ENCODE results near the gene RBBP8NL.

RBBP8NL gene

GRCh38 chr20:62470001-62470400 lies 42.7 kb upstream of the RBBP8NL start:
- TF ChIP-seq YY1 (IDR thresholded peaks at IDR 0.05; ENCODE audit: low read depth): no peak
- TF ChIP-seq EP300 (IDR thresholded peaks at IDR 0.05; ENCODE audit: borderline replicate concordance): no peak
- no peak for TF ChIP-seq ZBTB7A (IDR thresholded peaks at IDR 0.05; ENCODE audit: low read depth)
- TF ChIP-seq CREB1 (IDR thresholded peaks at IDR 0.05; ENCODE audit: low read depth): no peak
- TF ChIP-seq, protein P1, sequence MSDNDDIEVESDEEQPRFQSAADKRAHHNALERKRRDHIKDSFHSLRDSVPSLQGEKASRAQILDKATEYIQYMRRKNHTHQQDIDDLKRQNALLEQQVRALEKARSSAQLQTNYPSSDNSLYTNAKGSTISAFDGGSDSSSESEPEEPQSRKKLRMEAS (IDR thresholded peaks at IDR 0.05): no peak

DNA sequence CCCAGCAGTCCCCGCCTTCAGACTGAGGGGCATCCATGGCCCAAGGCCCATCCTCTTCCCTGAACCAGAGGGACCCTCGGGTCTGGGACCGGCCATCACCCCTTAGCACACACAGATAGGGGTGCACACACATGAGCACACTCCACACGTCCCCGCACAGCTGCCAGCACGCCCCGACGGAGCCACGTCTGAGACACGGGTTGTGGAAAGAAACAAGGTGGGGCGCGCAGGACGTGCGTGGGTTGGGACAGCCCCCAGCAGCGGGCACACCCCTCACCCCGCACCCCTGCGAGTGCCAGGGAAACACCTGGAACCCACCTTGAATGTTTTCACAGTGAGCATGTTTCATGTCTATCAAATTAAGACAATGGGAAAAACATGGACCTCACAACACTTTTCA lies 42.0 kb upstream of the RBBP8NL start:
- TF ChIP-seq TEAD4 (IDR thresholded peaks at IDR 0.05) (no peak), RAD21 (IDR thresholded peaks at IDR 0.05; ENCODE audit: low read depth) (no peak), ZBTB7A (IDR thresholded peaks at IDR 0.05; ENCODE audit: low read depth) (no peak), EP300 (IDR thresholded peaks at IDR 0.05; ENCODE audit: borderline replicate concordance) (no peak), CREB1 (IDR thresholded peaks at IDR 0.05; ENCODE audit: low read depth) (no peak), TAF1 (IDR thresholded peaks at IDR 0.05; ENCODE audit: low read depth) (no peak)
- TF ChIP-seq, protein P2, sequence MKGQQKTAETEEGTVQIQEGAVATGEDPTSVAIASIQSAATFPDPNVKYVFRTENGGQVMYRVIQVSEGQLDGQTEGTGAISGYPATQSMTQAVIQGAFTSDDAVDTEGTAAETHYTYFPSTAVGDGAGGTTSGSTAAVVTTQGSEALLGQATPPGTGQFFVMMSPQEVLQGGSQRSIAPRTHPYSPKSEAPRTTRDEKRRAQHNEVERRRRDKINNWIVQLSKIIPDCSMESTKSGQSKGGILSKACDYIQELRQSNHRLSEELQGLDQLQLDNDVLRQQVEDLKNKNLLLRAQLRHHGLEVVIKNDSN (IDR thresholded peaks at IDR 0.05): no peak
- TF ChIP-seq, protein P1 (IDR thresholded peaks at IDR 0.05): no peak

- TF ChIP-seq, protein P1 (IDR thresholded peaks at IDR 0.05): no peak
- no peak for TF ChIP-seq TAF1 (IDR thresholded peaks at IDR 0.05; ENCODE audit: low read depth)
- TF ChIP-seq CEBPB (IDR thresholded peaks at IDR 0.05): no peak
- TF ChIP-seq EP300 (IDR thresholded peaks at IDR 0.05; ENCODE audit: borderline replicate concordance): no peak
- no peak for TF ChIP-seq TCF12 (IDR thresholded peaks at IDR 0.05; ENCODE audit: low read depth)
- TF ChIP-seq ZBTB7A (IDR thresholded peaks at IDR 0.05; ENCODE audit: low read depth): no peak
- TF ChIP-seq TEAD4 (IDR thresholded peaks at IDR 0.05): no peak
- TF ChIP-seq NFIC (IDR thresholded peaks at IDR 0.05): no peak
- no peak for TF ChIP-seq RAD21 (IDR thresholded peaks at IDR 0.05; ENCODE audit: low read depth)
Measured at GRCh38 chr20:62466806-62467537, 39.6 kb upstream of the RBBP8NL start.

- TF ChIP-seq ZBTB7A (IDR thresholded peaks at IDR 0.05; ENCODE audit: low read depth) (no peak), NFIC (IDR thresholded peaks at IDR 0.05) (no peak), TAF1 (IDR thresholded peaks at IDR 0.05; ENCODE audit: low read depth) (no peak), EP300 (IDR thresholded peaks at IDR 0.05; ENCODE audit: borderline replicate concordance) (no peak), RAD21 (IDR thresholded peaks at IDR 0.05; ENCODE audit: low read depth) (no peak), EGR1 (IDR thresholded peaks at IDR 0.05) (no peak), TCF12 (IDR thresholded peaks at IDR 0.05; ENCODE audit: low read depth) (no peak), FOXM1 (IDR thresholded peaks at IDR 0.05; ENCODE audit: borderline replicate concordance, low read depth) (no peak), CREB1 (IDR thresholded peaks at IDR 0.05; ENCODE audit: low read depth) (no peak), TEAD4 (IDR thresholded peaks at IDR 0.05) (no peak), YY1 (IDR thresholded peaks at IDR 0.05; ENCODE audit: low read depth) (no peak), CEBPB (IDR thresholded peaks at IDR 0.05) (no peak)
- TF ChIP-seq, protein P1 (IDR thresholded peaks at IDR 0.05): no peak
- TF ChIP-seq, protein P2 (IDR thresholded peaks at IDR 0.05): no peak
- TF ChIP-seq, protein P3, sequence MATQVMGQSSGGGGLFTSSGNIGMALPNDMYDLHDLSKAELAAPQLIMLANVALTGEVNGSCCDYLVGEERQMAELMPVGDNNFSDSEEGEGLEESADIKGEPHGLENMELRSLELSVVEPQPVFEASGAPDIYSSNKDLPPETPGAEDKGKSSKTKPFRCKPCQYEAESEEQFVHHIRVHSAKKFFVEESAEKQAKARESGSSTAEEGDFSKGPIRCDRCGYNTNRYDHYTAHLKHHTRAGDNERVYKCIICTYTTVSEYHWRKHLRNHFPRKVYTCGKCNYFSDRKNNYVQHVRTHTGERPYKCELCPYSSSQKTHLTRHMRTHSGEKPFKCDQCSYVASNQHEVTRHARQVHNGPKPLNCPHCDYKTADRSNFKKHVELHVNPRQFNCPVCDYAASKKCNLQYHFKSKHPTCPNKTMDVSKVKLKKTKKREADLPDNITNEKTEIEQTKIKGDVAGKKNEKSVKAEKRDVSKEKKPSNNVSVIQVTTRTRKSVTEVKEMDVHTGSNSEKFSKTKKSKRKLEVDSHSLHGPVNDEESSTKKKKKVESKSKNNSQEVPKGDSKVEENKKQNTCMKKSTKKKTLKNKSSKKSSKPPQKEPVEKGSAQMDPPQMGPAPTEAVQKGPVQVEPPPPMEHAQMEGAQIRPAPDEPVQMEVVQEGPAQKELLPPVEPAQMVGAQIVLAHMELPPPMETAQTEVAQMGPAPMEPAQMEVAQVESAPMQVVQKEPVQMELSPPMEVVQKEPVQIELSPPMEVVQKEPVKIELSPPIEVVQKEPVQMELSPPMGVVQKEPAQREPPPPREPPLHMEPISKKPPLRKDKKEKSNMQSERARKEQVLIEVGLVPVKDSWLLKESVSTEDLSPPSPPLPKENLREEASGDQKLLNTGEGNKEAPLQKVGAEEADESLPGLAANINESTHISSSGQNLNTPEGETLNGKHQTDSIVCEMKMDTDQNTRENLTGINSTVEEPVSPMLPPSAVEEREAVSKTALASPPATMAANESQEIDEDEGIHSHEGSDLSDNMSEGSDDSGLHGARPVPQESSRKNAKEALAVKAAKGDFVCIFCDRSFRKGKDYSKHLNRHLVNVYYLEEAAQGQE (IDR thresholded peaks at IDR 0.05; ENCODE audit: low read depth): no peak
Measured at GRCh38 chr20:62466072-62466760, 38.9 kb upstream of the RBBP8NL start.

- TF ChIP-seq, protein P1 (IDR thresholded peaks at IDR 0.05): no peak
- TF ChIP-seq ZBTB7A (IDR thresholded peaks at IDR 0.05; ENCODE audit: low read depth) (no peak), CEBPB (IDR thresholded peaks at IDR 0.05) (no peak), CREB1 (IDR thresholded peaks at IDR 0.05; ENCODE audit: low read depth) (no peak), RAD21 (IDR thresholded peaks at IDR 0.05; ENCODE audit: low read depth) (no peak), EP300 (IDR thresholded peaks at IDR 0.05; ENCODE audit: borderline replicate concordance) (no peak), FOXM1 (IDR thresholded peaks at IDR 0.05; ENCODE audit: borderline replicate concordance, low read depth) (no peak), EGR1 (IDR thresholded peaks at IDR 0.05) (no peak), TAF1 (IDR thresholded peaks at IDR 0.05; ENCODE audit: low read depth) (no peak), TEAD4 (IDR thresholded peaks at IDR 0.05) (no peak), NFIC (IDR thresholded peaks at IDR 0.05) (no peak; the same call in 1 of the 2 replicates), TCF12 (IDR thresholded peaks at IDR 0.05; ENCODE audit: low read depth) (no peak), YY1 (IDR thresholded peaks at IDR 0.05; ENCODE audit: low read depth) (no peak)
- TF ChIP-seq, protein P3 (IDR thresholded peaks at IDR 0.05; ENCODE audit: low read depth): no peak
- TF ChIP-seq, protein P2 (IDR thresholded peaks at IDR 0.05): no peak
Measured at GRCh38 chr20:62464990-62465389, 37.7 kb upstream of the RBBP8NL start.

Data from Ishikawa (cell line).